H1 (cell line): Measurements from ENCODE around the gene BRAP. TPM values are rescaled to one million over a fixed set of nuclear protein-coding genes. Genes with fewer than 3 reads are reported as not detected.

Experiments used
- CTCF ChIA-PET: fragments of 300-600 bp; sonication (Branson Sonifier 250); formaldehyde crosslinking; loops from one replicate; lab custom pipeline; 2021; ENCODE audit not compliant: partially characterized antibody; lab: Charles Lee
- POLR2A ChIA-PET: fragments of 300-600 bp; sonication (Branson Sonifier 250); formaldehyde crosslinking; loops from one replicate; lab custom pipeline; 2021; ENCODE audit warnings: inconsistent platforms; ENCODE audit not compliant: partially characterized antibody; lab: Charles Lee
- DNase-seq, 2 experiments: peaks; one replicate each; pipeline versions ENCODE4 v3.0.0 to v3.0.0-alpha.2; 2010 to 2022; ENCODE audit warnings: low spot score in 2 of 2, low read depth in 1 of 2, mixed read lengths in 1 of 2
- FAIRE-seq: peaks from 2 replicates; lab custom pipeline; 2011; peaks lifted over from hg19 to GRCh38; lab: Jason Lieb, UNC
- H2AFZ ChIP-seq: 2 replicates; pipeline ENCODE4 v1.8.1; 2012; ENCODE audit warnings: low read length, inconsistent platforms
- H2AK5ac ChIP-seq: 2 replicates; pipeline ENCODE4 v1.6.1; 2013; ENCODE audit warnings: low read depth, low read length
- H2BK120ac ChIP-seq: replicated peaks from 2 replicates; pipeline ENCODE3; 2013; ENCODE audit warnings: low read depth, low read length, inconsistent platforms
- H2BK12ac ChIP-seq: 2 replicates; pipeline ENCODE4 v1.6.1; 2013; ENCODE audit warnings: low read depth, low read length
- H2BK15ac ChIP-seq: 2 replicates; pipeline ENCODE4 v1.6.1; 2013; ENCODE audit warnings: low read length
- H2BK20ac ChIP-seq: 2 replicates; pipeline ENCODE4 v1.6.1; 2013; ENCODE audit warnings: low read length
- H2BK5ac ChIP-seq: 2 replicates; pipeline ENCODE4 v1.6.1; 2013; ENCODE audit warnings: low read depth, low read length
- H3K14ac ChIP-seq: 2 replicates; pipeline ENCODE4 v1.6.1; 2013; ENCODE audit warnings: inconsistent platforms; ENCODE audit not compliant: insufficient read length
- H3K18ac ChIP-seq: 2 replicates; pipeline ENCODE4 v1.6.1; 2013; ENCODE audit warnings: low read length; ENCODE audit errors: extremely low read depth
- H3K23ac ChIP-seq: 2 replicates; pipeline ENCODE4 v1.6.1; 2013; ENCODE audit warnings: inconsistent platforms; ENCODE audit not compliant: insufficient read length
- H3K23me2 ChIP-seq: 2 replicates; pipeline ENCODE4 v1.6.1; 2013; ENCODE audit warnings: low read depth, low read length
- H3K27ac ChIP-seq: 2 replicates; pipeline ENCODE4 v1.6.1; 2011; ENCODE audit warnings: low read depth, low read length, inconsistent platforms
- H3K27me3 ChIP-seq, 4 experiments: replicated peaks in 1 of 4; 1 replicate in 1 of 4; 2 replicates in 3 of 4; pipeline versions ENCODE4 v1.6.1 to v1.8.1; 2011 to 2013; ENCODE audit warnings: low read length in 3 of 4, mild to moderate bottlenecking in 3 of 4, inconsistent platforms in 2 of 4, mixed read lengths in 2 of 4, moderate library complexity in 1 of 4; ENCODE audit not compliant: control insufficient read depth in 3 of 4, insufficient read depth in 3 of 4; ENCODE audit errors: extremely low read depth in 1 of 4
- H3K36me3 ChIP-seq, 4 experiments: 2 replicates each; pipeline versions ENCODE4 v1.6.1 to v1.8.1; 2011 to 2013; ENCODE audit warnings: mild to moderate bottlenecking in 4 of 4, low read length in 3 of 4, moderate library complexity in 2 of 4, control low read depth in 1 of 4, inconsistent platforms in 1 of 4; ENCODE audit not compliant: insufficient read depth in 4 of 4, control insufficient read depth in 2 of 4
- H3K4ac ChIP-seq: replicated peaks from 2 replicates; pipeline ENCODE3; 2013; ENCODE audit warnings: low read length, low read depth, mixed read lengths, inconsistent platforms; ENCODE audit not compliant: insufficient read length
- H3K4me1 ChIP-seq, 4 experiments: replicated peaks in 1 of 4; 1 replicate in 1 of 4; 2 replicates in 3 of 4; pipeline versions ENCODE4 v1.6.1 to v1.8.1; 2011 to 2013; ENCODE audit warnings: low read length in 3 of 4, inconsistent platforms in 2 of 4, mixed read lengths in 1 of 4; ENCODE audit not compliant: insufficient read depth in 4 of 4, control insufficient read depth in 3 of 4
- H3K4me2 ChIP-seq, 2 experiments: 2 replicates each; pipeline versions ENCODE4 v1.6.1 to v1.8.1; 2011 to 2013; ENCODE audit warnings: low read depth in 2 of 2, low read length in 2 of 2, control low read depth in 1 of 2, inconsistent platforms in 1 of 2, mild to moderate bottlenecking in 1 of 2; ENCODE audit not compliant: insufficient read depth in 1 of 2
- H3K4me3 ChIP-seq, 4 experiments: fragments of 200-600, 300-600 bp in 1 of 4; sonication (generic), shearing (Covaris generic), sonication (Bioruptor Twin) in 1 of 4; 2 replicates each; pipeline versions ENCODE4 v1.5.1 to v1.8.1; 2011 to 2016; ENCODE audit warnings: low read length in 4 of 4, low read depth in 3 of 4, control low read depth in 2 of 4, inconsistent platforms in 2 of 4, mild to moderate bottlenecking in 2 of 4, mixed read lengths in 1 of 4, moderate library complexity in 1 of 4; ENCODE audit not compliant: insufficient read depth in 2 of 4; ENCODE audit errors: extremely low read depth in 1 of 4
- H3K56ac ChIP-seq: replicated peaks from 2 replicates; pipeline ENCODE3; 2013; ENCODE audit warnings: low read depth, mild to moderate bottlenecking, mixed read lengths, low read length, inconsistent platforms; ENCODE audit not compliant: insufficient read length
- H3K79me1 ChIP-seq: 2 replicates; pipeline ENCODE4 v1.6.1; 2013; ENCODE audit warnings: low read depth, low read length, control low read depth
- H3K79me2 ChIP-seq, 2 experiments: 2 replicates each; pipeline versions ENCODE4 v1.6.1 to v1.8.1; 2012 to 2013; ENCODE audit warnings: low read length in 2 of 2, mild to moderate bottlenecking in 2 of 2, inconsistent platforms in 1 of 2; ENCODE audit not compliant: insufficient read depth in 2 of 2, control insufficient read depth in 1 of 2
- H3K9ac ChIP-seq, 4 experiments: replicated peaks in 1 of 4; 1 replicate in 1 of 4; 2 replicates in 3 of 4; pipeline versions ENCODE4 v1.6.1 to v1.8.1; 2011 to 2013; ENCODE audit warnings: low read depth in 3 of 4, low read length in 3 of 4, control low read depth in 2 of 4, mild to moderate bottlenecking in 2 of 4, moderate library complexity in 2 of 4, inconsistent platforms in 1 of 4; ENCODE audit errors: extremely low read depth in 1 of 4
- H3K9me3 ChIP-seq, 2 experiments: 2 replicates each; pipeline versions ENCODE4 v1.6.1 to v1.8.1; 2012 to 2013; ENCODE audit warnings: mild to moderate bottlenecking in 2 of 2, moderate library complexity in 2 of 2, control low read depth in 1 of 2, inconsistent platforms in 1 of 2, low read depth in 1 of 2, low read length in 1 of 2, mixed read lengths in 1 of 2; ENCODE audit not compliant: insufficient read depth in 2 of 2
- H4K20me1 ChIP-seq, 2 experiments: replicated peaks in 1 of 2; 2 replicates each; pipeline versions ENCODE3 to v1.8.1; 2011 to 2013; ENCODE audit warnings: inconsistent platforms in 2 of 2, low read length in 2 of 2, mild to moderate bottlenecking in 1 of 2; ENCODE audit not compliant: insufficient read depth in 2 of 2, control insufficient read depth in 1 of 2
- H4K5ac ChIP-seq: 2 replicates; pipeline ENCODE4 v1.6.1; 2013; ENCODE audit warnings: low read length, low read depth, mixed read lengths, inconsistent platforms; ENCODE audit not compliant: insufficient read length
- H4K8ac ChIP-seq: 2 replicates; pipeline ENCODE4 v1.8.0; 2013; ENCODE audit warnings: mild to moderate bottlenecking, moderate library complexity, low read length, inconsistent platforms; ENCODE audit not compliant: insufficient read depth; ENCODE audit errors: extremely low read depth
- H4K91ac ChIP-seq: replicated peaks from 2 replicates; pipeline ENCODE3; 2013; ENCODE audit warnings: low read length, mixed read lengths, inconsistent platforms; ENCODE audit not compliant: insufficient read length
- CEBPB ChIP-seq: IDR thresholded peaks from 2 replicates; pipeline ENCODE4 v1.6.1; 2012; ENCODE audit warnings: low read depth, low read length
- CTCF ChIP-seq, 3 experiments: IDR thresholded peaks; 1 replicate in 2 of 3; 2 replicates in 1 of 3; pipeline versions ENCODE4 v1.5.1 to v1.6.1; 2011; ENCODE audit warnings: low read length in 3 of 3, mild to moderate bottlenecking in 3 of 3, inconsistent platforms in 2 of 3, low read depth in 1 of 3, moderate library complexity in 1 of 3; ENCODE audit not compliant: insufficient read depth in 1 of 3; ENCODE audit errors: control extremely low read depth in 1 of 3
- RAD21 ChIP-seq, 2 experiments: IDR thresholded peaks in 1 of 2; conservative IDR thresholded peaks in 1 of 2; 2 replicates each; pipeline ENCODE4 v1.6.1; 2011; ENCODE audit warnings: low read depth in 2 of 2, low read length in 2 of 2, improper control_type of control experiment in 1 of 2, inconsistent platforms in 1 of 2, mild to moderate bottlenecking in 1 of 2, moderate library complexity in 1 of 2
- TAF1 ChIP-seq: IDR thresholded peaks from 2 replicates; pipeline ENCODE4 v1.6.1; 2011; ENCODE audit warnings: mild to moderate bottlenecking, low read depth, low read length
- WGBS, 2 experiments: shearing (Covaris generic) in 1 of 2; methylation state at CpG; one replicate each; pipeline versions ENCODE4 v1.1.6 to v1.1.7; 2013 to 2015; ENCODE audit warnings: low lambda C conversion rate in 2 of 2, mixed read lengths in 2 of 2, inconsistent platforms in 1 of 2, low coverage in 1 of 2, missing lambda C conversion rate in 1 of 2; ENCODE audit not compliant: insufficient replicate concordance in 2 of 2, insufficient coverage in 1 of 2, insufficient read length in 1 of 2; ENCODE audit errors: extremely low coverage in 1 of 2, missing lambda C conversion rate in 1 of 2; 5-methylcytosine and 5-hydroxymethylcytosine counted together
- polyA plus RNA-seq, 7 experiments: library from polyadenylated mRNA; depleted of rRNA in 3 of 7; stranded (reverse) in 5 of 7; unstranded in 2 of 7; fragments of >200 nt in 5 of 7; fragments of 200-250 nt in 2 of 7; gene quantifications; 1 replicate in 5 of 7; 2 replicates in 1 of 7; 4 replicates in 1 of 7; pipeline versions ENCODE4 v1.2.1 to v1.2.3, GENCODE V29; 2011 to 2013; ENCODE audit warnings: missing spikeins in 2 of 7, mixed read lengths in 2 of 7
- total RNA-seq: library from RNA; stranded (reverse); fragmentation: NEBNext Ultra II Directional; extraction: Animal tissue kit (Norgen Biotek cat#: 25700); gene quantifications from 2 replicates; pipeline ENCODE4 v1.2.1, GENCODE V29; 2021

Gene BRAP
- total and polyA plus RNA-seq, 2 of the 8 experiments (the other 6 are each of a cell fraction or from before 2014, with no cell fraction given), result 12.8 to 22.2 TPM

DNA sequence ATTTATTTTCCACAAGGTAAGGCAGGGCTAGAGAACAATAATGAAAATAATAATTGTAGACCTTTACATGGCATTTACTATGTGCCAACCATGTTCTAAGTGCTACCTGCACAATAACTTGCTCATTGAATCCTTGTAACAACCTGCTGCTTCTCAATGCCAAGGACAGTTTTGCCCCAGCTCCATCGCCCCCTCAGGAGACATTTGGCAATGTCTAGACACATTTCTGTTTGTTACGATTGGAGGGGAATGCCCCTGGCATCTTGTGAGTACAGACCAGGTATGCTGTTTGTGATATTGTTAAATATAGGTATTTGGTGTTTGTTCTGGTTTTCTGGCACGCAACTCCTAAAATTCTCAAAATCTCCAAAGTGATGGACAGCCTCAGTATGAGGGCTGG lies 78.5 kb downstream of the BRAP start:
- Histone ChIP-seq H4K8ac (no peak overlapping the region), H2BK20ac (no peak overlapping the region), H3K18ac (no peak overlapping the region), H3K4me2 (no peak overlapping the region), H3K4ac (no peak overlapping the region), H3K4me1 (no peaks in the 10 kb centered on the region), H3K79me1 (no peaks in the 10 kb centered on the region), H2AFZ (no peak overlapping the region), H3K56ac (no peak overlapping the region), H3K27ac (no peak overlapping the region), H2AK5ac (no peak overlapping the region), H3K14ac (no peak overlapping the region), H3K9ac (no peak overlapping the region), H3K9me3 (no peaks in the 10 kb centered on the region), H4K20me1 (no peaks in the 10 kb centered on the region), H3K23me2 (no peaks in the 10 kb centered on the region), H3K23ac (no peak overlapping the region), H2BK15ac (no peak overlapping the region), H3K36me3 (no peaks in the 10 kb centered on the region), H4K91ac (no peak overlapping the region), H2BK120ac (no peak overlapping the region), H4K5ac (no peak overlapping the region), H3K4me3 (no peak overlapping the region), H3K79me2 (no peaks in the 10 kb centered on the region), H3K27me3 (no peaks in the 10 kb centered on the region), H2BK12ac (no peak overlapping the region), H2BK5ac (no peak overlapping the region)
- ChIA-PET CTCF (interaction anchor here (0.6 to 2.1 kb wide), 7 partner anchors 12 to 109 kb away, joined by 3 to 5 read pairs (median 4); no protein-coding TSS in a partner anchor), POLR2A (interaction anchor here (1.2 to 3.1 kb wide), 2 partner anchors 10 kb away, joined by 3 to 7 read pairs; no protein-coding TSS in a partner anchor)
- 76% methylated on average over 3 of the region's 3 CpGs; no CpG with 5 or more reads in 1 of the 2 experiments for WGBS, 2 experiments
- DNase-seq, result no peak
- no peak for FAIRE-seq
- TF ChIP-seq TAF1 (no peak), CEBPB (no peak), RAD21 (IDR thresholded peaks at IDR 0.05 in 1 of 2, conservative IDR thresholded peaks at IDR 0.05 in 1 of 2; ENCODE audit: low read depth in 2 of 2, low read length in 2 of 2) (peak in 1 of 2 experiments; percentile 16; a peak in 2 of 4 replicates), CTCF (IDR thresholded peaks at IDR 0.05; ENCODE audit: control extremely low read depth in 1 of 3, insufficient read depth in 1 of 3, low read depth in 1 of 3, low read length in 3 of 3) (peak; percentile 4 to 47 (median 35); a peak in 3 of 4 replicates)
